GM12891 (cell line): Measurements from ENCODE around the gene FGGY.
"Not testable (repeated sequence)": the region's sequence is repeated elsewhere in the genome, so short reads cannot be mapped to it uniquely, and the experiment has no call there.

Experiments
- DNase-seq: peaks from one replicate; pipeline ENCODE4 v3.0.0; 2011; ENCODE audit warnings: low spot score; ENCODE audit not compliant: insufficient read length
- FAIRE-seq: peaks from 2 replicates; lab custom pipeline; 2011; peaks lifted over from hg19 to GRCh38; lab: Jason Lieb, UNC
- PAX5 ChIP-seq: IDR thresholded peaks from 2 replicates; pipeline ENCODE4 v1.6.1; 2011; ENCODE audit warnings: low read length, moderate library complexity, mild to moderate bottlenecking; ENCODE audit not compliant: insufficient read depth, severe bottlenecking
- POLR2A ChIP-seq: IDR thresholded peaks from 2 replicates; pipeline ENCODE4 v1.6.1; 2011; ENCODE audit warnings: low read depth, low read length, control low read depth
- POLR2AphosphoS5 ChIP-seq: IDR thresholded peaks from 2 replicates; pipeline ENCODE4 v1.6.1; 2011; ENCODE audit warnings: low read depth, low read length, control low read depth
- POU2F2 ChIP-seq: IDR thresholded peaks from 2 replicates; pipeline ENCODE4 v1.6.1; 2011; ENCODE audit warnings: low read depth, mild to moderate bottlenecking, control low read depth, low read length, moderate library complexity
- SPI1 ChIP-seq: IDR thresholded peaks from 2 replicates; pipeline ENCODE4 v1.6.1; 2011; ENCODE audit warnings: low read depth, low read length, control low read depth
- TAF1 ChIP-seq: IDR thresholded peaks from 2 replicates; pipeline ENCODE4 v1.6.1; 2011; ENCODE audit warnings: low read depth, low read length, control low read depth

FGGY gene

GRCh38 chr1:59557549-59557885, 260.6 kb downstream of the FGGY start:
- no peak for TF ChIP-seq POLR2A
- FAIRE-seq (no peak), DNase-seq (no peak)

DNA sequence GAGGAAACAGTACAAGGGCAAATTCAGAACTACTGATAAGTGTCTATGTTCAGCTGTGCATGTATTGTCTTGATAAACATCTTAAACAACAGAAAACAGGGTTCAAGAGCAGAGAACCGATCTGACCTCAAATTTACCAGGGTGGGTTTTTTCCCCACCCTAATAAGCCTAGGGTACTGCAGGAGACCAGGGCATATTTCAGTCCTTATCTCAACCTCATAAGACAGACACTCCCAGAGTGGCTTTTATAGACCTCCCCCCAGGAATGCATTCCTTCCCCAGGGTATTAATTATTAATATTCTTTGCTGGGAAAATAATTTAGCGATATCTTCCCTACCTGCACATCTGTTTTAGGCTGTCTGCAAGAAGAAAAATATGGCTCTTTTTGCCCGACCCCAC, 261.7 kb downstream of the FGGY start:
- DNase-seq, FAIRE-seq: not testable (repeated sequence)

DNA sequence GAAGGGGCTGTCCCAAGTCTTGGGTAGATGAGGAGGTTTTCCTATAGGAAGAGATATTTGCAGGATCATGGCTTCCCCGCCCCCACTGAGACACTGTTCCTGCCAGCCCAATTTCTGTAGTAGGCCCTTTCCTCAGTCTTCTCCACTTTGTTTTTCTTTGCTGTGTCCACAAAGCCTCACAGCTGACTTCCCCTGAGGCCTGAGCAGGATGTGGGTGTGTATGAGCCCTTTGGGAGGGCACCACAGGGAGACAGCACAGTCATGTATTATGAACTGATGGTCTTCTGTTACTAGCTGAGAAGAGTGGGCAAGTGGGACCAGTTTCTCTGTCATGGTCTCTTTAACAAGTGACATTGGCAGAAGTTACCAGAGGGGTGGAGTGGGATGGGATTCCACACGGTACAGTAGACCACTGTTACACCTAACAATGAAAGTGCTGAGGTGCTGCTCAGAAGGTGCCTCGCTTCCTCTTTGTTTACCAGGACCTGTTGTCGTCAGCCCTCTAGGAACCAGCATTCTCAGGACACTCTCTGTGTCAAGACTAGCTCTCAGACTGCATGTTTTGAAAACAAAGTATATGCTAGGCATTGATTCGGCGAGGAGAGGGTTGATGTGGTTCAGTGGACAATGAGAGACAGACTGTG, 264.0 kb downstream of the FGGY start:
- DNase-seq: no peak
- TF ChIP-seq POLR2A: no peak
- TF ChIP-seq POLR2AphosphoS5: no peak
- TF ChIP-seq POU2F2: no peak
- TF ChIP-seq PAX5: no peak
- TF ChIP-seq SPI1: no peak
- no peak for TF ChIP-seq TAF1
- no peak for FAIRE-seq

GRCh38 chr1:59561796-59562195, 264.9 kb downstream of the FGGY start:
- DNase-seq (no peak), FAIRE-seq (no peak)
- TF ChIP-seq SPI1: peak; percentile 15; the same call in 1 of the 2 replicates
- no peak for TF ChIP-seq TAF1

GRCh38 chr1:59564192-59564891, 267.4 kb downstream of the FGGY start:
- no peak for TF ChIP-seq PAX5
- no peak for FAIRE-seq
- DNase-seq: no peak

DNA sequence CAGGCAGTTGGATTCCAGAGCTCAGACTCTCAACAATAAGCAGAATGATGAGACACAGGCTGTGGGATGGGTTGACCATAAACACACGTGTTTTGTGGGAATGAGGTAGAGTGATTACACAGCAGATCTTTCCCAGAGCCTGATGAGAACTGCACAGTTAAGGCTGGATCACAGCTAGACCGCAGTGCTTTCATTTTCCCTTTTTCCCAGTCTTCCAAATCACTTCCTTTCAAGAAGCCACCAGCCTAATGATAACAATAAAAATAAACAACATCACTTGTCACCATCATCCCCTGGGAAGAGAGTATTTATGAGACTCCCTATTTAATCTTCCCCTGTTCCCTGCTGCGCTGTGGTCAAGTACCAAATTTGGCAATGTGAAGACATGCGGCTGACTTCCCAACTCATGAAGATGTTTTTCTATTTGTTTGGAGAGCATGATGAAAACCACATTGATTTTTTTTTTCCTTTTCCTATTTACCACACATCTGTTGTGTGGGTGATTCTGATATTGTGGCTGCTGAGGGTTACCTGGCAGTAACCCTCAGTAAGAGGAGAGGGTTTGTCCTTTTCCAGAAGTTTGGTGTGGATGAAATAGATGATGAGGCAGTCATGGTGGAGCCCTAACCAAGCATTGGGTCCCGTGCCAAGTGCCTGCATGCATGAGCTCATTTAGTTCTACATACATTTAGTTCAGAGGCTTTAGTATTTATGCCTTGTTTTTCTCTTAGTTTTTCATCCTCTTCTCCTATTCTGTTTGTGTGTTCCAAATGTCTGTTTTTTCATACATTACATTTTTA, 268.9 kb downstream of the FGGY start:
- FAIRE-seq (no peak), DNase-seq (no peak)
- TF ChIP-seq PAX5 (no peak), SPI1 (no peak), TAF1 (no peak), POLR2AphosphoS5 (no peak), POLR2A (no peak), POU2F2 (no peak)

DNA sequence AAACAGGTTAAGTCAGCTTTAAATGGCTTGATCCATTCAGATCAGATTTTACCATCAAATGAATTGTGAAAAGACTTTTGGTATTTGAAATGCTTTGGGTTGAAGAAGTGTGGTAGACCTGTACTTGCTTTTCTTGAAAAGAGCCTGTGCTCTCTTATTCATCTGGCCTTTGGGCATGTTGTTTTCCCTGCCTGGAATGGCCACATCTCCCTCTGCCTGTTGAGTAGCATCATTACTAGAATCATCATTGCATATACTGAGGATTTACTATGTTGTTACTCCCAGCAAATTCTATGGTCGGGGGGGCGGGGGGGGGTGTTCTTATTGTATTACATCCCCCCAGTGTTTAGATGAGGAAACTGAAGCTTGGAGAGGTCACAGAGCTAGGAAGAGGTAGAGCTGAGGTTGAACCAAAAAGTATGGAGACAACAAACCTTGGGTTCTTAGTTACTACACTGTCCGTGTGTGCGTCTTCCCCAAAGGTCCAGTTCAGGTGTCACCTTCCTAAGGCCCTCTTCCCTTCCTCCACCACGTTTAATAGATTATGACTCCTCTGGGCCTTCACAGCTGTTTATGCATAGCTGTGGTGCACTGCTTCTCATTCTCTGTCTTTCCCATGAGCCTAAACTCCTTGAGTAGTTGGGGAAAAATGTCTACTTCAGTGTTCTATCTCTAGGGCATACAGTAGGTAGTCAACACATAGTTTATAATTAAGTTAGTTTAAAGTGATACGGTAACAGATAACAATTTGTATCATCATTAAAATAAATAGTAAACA, 271.5 kb downstream of the FGGY start:
- no peak for FAIRE-seq
- no peak for TF ChIP-seq PAX5
- TF ChIP-seq TAF1: no peak
- no peak for TF ChIP-seq SPI1
- no peak for TF ChIP-seq POU2F2
- TF ChIP-seq POLR2A: no peak
- no peak for TF ChIP-seq POLR2AphosphoS5
- no peak for DNase-seq

DNA sequence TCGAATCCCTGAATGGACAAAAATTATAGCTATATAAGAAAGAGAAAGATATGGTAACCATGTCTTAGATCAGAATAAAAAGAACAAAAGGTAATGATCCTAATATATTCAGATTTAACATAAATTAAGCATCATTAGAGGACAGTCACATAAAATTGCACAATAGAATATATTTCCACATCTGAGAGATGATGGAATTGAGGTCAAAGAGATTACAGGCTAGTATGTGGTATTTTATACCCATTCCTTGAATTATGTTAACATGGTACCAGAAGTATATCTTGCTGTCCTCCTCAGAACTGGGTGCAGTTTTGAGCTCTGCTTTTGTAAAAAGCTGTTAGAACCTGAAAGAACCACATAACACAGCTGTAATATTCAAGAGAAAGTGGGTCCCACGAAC, 272.3 kb downstream of the FGGY start:
- no peak for FAIRE-seq
- DNase-seq: no peak
- TF ChIP-seq POLR2AphosphoS5: no peak
- TF ChIP-seq TAF1: no peak
- no peak for TF ChIP-seq POLR2A
- TF ChIP-seq POU2F2: no peak
- no peak for TF ChIP-seq PAX5
- TF ChIP-seq SPI1: no peak

DNA sequence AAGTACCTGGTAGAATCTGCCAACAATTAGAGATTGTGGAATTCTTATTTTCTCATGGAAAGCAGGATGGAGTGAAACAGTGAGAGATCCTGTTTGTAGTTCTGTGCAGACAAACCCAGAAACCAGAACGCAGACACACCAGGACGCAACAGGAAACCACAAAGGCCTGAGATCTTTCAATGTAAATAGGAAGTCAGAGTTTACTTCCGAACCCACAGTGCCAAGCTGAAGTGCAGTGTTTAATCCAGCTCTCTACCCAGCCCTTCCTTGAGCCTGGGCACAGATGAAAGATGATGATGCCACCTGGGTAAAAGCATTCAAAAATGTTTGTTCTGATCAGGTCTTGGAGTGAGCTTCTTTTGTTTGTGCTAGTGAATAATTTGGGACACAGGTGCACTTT, 273.6 kb downstream of the FGGY start:
- peak; percentile 46; the same call in 1 of the 2 replicates for TF ChIP-seq SPI1
- TF ChIP-seq POLR2AphosphoS5: no peak
- DNase-seq (no peak), FAIRE-seq (peak; percentile 38)

- FAIRE-seq (no peak), DNase-seq (no peak)
- TF ChIP-seq PAX5 (no peak), SPI1 (no peak), POLR2A (no peak), POU2F2 (no peak), POLR2AphosphoS5 (no peak), TAF1 (no peak)
Observed at GRCh38 chr1:59574085-59574484, 277.2 kb downstream of the FGGY start.

- no peak for FAIRE-seq
- no peak for DNase-seq
- TF ChIP-seq POLR2A (no peak), POLR2AphosphoS5 (no peak), SPI1 (no peak), TAF1 (no peak), POU2F2 (no peak), PAX5 (no peak)
Observed at GRCh38 chr1:59577774-59578173, 280.9 kb downstream of the FGGY start.
